Fibroblast of skin of right biceps (primary cell): Measurements from ENCODE around the gene DDIAS.

Experiments
- DNase-seq: peaks from one replicate; pipeline ENCODE4 v3.0.0-alpha.2; 2013

Gene DDIAS

DNA sequence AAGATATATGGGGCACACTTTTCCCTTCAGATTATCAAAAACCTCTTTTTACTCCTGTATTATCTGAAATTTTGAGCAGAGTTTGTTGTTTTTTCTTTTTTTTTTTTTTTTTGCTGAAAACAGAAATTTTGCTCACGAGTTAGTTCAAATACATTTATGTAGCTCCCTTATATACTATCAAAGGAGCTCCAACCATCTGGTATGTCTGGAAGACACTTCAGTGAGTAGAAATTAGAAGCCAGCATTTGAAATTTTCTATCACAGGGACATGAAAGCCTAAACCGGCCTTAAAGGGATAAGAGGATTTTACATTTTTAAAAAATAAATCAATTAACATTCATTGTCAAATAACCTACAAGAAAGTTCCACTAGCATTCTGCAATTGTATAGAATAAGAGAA lies 73.3 kb downstream of the DDIAS start:
- DNase-seq = no peak

DNA sequence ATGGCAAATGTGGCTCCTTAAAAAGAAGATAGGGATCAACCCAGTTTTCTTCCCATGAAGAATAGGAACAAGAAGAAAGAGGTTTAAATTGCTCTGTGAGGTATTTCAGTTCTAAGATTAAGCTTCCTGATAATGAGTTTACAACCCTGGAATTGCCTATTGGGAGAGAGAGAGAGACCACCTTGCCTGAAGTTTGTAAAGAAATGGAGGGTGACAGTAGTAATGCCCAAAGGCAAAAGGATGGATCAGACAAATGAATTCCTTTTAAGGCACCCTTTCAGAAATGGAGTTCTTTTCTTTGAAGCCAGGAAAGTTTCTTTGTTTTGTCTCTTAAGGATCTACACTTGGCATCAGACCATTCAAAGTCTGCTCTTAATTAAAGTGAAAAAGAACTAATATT lies 74.3 kb downstream of the DDIAS start:
- no peak for DNase-seq

DNA sequence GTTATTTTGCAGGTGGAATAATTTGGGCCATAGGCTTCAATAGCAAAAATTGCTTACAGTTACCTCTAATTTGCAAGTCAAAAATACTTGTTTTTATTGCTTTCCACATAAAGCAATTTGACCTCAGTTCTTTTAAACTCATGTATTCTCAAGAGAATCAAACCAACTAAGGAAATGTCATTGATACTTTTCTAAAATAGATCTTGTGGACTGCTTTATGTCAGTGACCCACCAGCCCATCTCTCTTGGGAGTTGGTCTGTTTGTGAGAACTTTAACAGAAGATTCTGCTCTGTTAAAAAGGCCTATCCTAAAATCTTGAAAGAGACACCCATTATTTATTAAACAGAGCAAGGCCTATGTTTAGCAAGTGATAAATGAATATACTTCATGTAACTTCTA lies 75.2 kb downstream of the DDIAS start:
- no peak for DNase-seq

DNA sequence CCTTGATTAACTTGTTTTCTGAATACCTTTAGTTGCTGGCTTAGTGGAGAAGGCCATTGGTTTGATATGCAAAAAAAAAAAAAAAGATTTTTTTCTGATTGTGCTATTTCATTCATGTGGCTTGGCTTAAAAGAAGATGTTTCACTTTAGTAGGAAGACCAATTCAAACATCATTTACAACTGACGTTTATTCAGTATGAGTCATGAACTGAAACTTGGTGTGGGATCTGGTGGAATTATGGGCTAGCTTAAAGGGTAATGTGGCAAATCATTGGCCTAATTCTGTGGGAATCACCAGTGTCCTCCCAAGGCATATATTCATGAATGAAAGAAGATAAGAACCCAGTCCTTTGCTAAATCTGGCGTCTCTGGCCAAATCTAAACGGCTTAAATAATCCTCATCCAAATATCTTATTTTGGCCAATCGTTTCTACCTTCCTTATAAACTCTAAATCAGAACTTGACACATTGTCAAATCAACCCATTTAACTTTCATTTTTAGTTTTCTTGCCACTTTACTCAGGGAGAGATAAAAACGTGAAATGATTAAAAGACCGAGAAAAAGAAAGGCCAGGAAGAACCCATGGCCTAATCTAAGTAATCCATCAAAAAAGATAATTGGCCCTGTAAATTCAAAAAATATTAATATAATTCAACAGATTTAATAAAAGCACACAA lies 77.0 kb downstream of the DDIAS start:
- peak; percentile 85 for DNase-seq

DNA sequence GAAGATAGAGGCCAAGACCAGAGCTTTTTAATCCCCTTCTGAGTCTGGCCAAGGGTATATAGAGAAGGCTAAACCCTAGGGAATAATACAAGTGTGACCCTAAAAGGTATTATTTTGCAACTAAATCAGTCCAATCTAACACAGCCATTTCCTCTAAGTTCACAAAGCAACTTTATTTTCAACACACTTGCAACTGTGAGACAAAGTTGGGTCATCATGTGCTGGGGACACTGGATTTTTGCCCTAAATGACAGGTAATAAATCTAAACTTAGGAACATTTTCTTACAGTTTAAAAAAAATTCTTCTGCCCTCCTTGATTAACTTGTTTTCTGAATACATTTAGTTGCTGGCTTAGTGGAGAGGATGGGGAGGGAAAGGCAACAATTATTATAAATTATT lies 78.3 kb downstream of the DDIAS start:
- no peak for DNase-seq

DNA sequence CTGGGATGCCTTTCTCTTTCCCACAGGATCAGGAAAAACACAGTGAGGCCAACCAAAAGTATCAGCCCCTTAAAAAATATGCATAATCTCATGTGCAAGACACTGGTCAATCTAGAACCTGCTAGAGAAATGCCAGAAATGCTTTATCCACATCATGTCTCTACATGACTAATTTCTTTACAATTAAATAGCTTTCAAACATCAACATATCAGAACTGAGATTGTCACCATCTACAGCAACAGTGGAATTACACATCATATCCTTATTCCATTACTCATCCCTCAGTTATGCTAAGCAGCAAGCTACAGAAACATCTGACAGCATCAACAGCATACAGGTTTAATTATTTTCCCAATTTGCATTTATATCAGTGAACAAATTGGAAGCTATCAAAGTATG lies 78.8 kb downstream of the DDIAS start:
- peak; percentile 90 for DNase-seq

DNA sequence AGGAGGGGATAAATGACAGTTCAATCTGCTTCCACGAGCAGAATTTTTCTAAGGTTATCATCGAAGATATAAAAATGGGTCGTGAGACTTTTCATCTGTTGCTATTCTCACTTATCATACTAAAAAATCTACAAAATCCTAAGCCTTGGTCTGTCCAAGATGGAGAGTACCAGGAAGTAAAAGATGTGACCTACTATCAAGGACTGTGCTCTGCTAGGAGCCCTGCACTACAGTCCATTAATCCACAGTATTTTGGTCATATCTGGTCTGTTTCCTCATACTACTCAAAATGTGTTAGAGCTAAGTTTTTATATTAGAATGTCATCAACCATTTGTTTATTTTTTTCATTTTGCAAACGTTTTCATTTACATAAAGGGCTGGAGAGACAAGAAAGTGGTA lies 79.4 kb downstream of the DDIAS start:
- no peak for DNase-seq

DNA sequence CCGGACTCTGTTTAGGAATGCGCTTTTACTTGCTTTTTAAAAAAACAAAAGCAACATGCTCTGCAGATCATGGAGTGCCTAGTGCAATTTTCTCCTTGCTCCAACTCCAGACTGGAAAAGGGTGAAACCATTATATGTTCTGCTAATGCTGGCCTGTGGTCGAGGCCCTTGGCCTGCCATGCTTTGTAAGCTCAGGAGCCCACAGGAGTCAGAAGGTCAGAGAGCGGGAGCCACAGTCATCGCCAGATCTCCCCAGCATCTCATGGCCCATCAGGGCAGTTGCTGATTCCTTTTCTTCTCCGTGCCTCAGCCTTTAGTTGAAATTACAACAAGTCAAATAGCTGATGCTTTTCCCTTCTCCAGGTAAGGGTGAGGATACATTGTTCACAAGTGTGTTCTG lies 80.3 kb downstream of the DDIAS start:
- no peak for DNase-seq
